Measurements from ENCODE around the gene PRDM13.

Gene PRDM13

DNA sequence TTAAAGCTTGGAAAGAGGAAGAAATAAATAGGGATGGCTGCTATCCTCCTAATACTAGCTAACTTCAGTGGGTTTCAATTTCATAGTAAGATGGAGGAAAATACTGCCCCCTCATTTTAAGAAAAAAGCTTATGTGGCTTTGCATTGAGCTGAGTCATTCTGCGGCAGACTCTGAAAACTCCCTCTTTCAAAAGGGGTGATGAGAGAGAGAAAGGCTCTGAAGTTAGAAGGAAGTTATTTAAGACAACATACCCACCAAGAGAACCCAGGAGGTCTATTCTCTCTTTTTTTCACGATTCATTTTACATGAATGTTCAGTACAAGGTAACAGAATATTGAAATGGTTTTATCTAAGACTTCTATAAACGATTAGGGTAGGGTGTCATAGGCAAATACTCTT is 4.5 kb downstream of the PRDM13 start:
- H3K36me3 ChIP-seq (ENCODE audit: low read depth) = no peaks in the 10 kb centered on the region
- no peaks in the 10 kb centered on the region for H3K9me3 ChIP-seq (ENCODE audit: severe bottlenecking)
- TF ChIP-seq, protein P1, sequence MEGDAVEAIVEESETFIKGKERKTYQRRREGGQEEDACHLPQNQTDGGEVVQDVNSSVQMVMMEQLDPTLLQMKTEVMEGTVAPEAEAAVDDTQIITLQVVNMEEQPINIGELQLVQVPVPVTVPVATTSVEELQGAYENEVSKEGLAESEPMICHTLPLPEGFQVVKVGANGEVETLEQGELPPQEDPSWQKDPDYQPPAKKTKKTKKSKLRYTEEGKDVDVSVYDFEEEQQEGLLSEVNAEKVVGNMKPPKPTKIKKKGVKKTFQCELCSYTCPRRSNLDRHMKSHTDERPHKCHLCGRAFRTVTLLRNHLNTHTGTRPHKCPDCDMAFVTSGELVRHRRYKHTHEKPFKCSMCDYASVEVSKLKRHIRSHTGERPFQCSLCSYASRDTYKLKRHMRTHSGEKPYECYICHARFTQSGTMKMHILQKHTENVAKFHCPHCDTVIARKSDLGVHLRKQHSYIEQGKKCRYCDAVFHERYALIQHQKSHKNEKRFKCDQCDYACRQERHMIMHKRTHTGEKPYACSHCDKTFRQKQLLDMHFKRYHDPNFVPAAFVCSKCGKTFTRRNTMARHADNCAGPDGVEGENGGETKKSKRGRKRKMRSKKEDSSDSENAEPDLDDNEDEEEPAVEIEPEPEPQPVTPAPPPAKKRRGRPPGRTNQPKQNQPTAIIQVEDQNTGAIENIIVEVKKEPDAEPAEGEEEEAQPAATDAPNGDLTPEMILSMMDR (IDR thresholded peaks at IDR 0.05; ENCODE audit: poor library complexity, severe bottlenecking) = no peak
- H3K4me1 ChIP-seq (ENCODE audit: insufficient read depth, poor library complexity, severe bottlenecking) = no peaks in the 10 kb centered on the region
- peaks cover 100% of the 10 kb centered on the region for H3K27me3 ChIP-seq (ENCODE audit: insufficient read depth, poor library complexity, severe bottlenecking)
- no peak overlapping the region for H3K27ac ChIP-seq (ENCODE audit: poor library complexity, severe bottlenecking)
- H3K4me3 ChIP-seq (ENCODE audit: severe bottlenecking) = no peak overlapping the region
- ATAC-seq (ENCODE audit: low read depth) (no peak), DNase-seq (ENCODE audit: low spot score) (no peak)

DNA sequence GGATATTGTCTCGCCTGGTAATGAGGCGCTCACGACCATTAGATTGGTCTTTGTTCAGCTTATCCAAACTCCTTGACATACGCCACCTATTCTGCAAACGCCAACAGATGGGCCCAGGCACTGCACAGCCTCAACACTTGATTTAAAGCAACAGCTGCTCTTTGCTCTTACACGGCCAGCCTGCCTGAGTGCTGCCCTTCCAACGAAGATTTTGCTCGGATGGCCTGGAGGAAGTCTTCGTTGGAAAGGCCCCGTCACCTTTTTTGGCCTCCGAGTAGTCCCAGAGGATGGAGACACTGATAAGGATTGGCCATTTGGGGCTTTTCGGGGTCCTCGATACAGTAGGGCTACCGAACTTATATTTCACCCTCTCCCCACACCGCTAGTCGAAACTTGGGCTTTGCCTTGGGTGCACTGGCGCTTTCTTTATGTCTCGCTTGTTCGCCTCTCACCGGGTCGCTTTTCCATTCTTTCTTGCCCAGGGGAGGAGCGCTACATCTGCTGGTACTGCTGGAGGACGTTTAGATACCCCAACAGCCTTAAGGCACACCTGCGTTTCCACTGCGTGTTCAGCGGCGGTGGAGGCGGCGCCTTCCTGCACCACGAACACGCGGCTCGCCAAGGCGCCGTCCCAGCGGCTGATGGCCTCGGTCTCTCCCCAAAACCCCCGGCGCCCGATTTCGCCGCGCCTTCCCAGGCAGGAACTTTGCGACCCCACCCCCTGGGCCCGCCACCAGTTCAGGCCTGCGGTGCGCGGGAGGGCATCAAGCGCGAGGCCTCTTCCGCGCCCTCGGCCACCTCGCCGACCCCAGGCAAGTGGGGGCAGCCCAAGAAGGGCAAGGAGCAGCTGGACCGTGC is 6.1 kb downstream of the PRDM13 start:
- DNase-seq (ENCODE audit: low spot score) (no peak), ATAC-seq (ENCODE audit: low read depth) (no peak)
- Histone ChIP-seq H3K36me3 (ENCODE audit: low read depth) (no peaks in the 10 kb centered on the region), H3K9me3 (ENCODE audit: severe bottlenecking) (no peaks in the 10 kb centered on the region), H3K27ac (ENCODE audit: poor library complexity, severe bottlenecking) (no peak overlapping the region), H3K4me1 (ENCODE audit: insufficient read depth, poor library complexity, severe bottlenecking) (no peaks in the 10 kb centered on the region), H3K4me3 (ENCODE audit: severe bottlenecking) (peak overlapping the region; percentile 21), H3K27me3 (ENCODE audit: insufficient read depth, poor library complexity, severe bottlenecking) (peaks cover 100% of the 10 kb centered on the region)
- TF ChIP-seq, protein P1 (IDR thresholded peaks at IDR 0.05; ENCODE audit: poor library complexity, severe bottlenecking) = no peak

DNA sequence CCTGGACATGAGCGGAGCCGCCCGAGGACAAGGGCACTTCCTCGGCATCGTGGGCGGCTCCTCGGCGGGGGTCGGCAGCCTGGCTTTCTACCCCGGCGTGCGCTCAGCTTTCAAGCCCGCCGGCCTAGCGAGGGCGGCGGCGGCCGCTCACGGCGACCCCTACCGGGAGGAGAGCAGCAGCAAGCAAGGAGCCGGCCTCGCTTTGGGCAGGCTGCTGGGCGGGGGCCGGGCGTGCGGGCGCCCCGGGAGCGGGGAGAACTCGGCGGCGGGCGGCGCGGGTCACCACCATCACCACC is 6.7 kb downstream of the PRDM13 start:
- Histone ChIP-seq H3K4me3 (ENCODE audit: severe bottlenecking) (peak overlapping the region; percentile 21), H3K36me3 (ENCODE audit: low read depth) (no peaks in the 10 kb centered on the region), H3K27ac (ENCODE audit: poor library complexity, severe bottlenecking) (no peak overlapping the region), H3K27me3 (ENCODE audit: insufficient read depth, poor library complexity, severe bottlenecking) (peaks cover 100% of the 10 kb centered on the region), H3K4me1 (ENCODE audit: insufficient read depth, poor library complexity, severe bottlenecking) (no peaks in the 10 kb centered on the region), H3K9me3 (ENCODE audit: severe bottlenecking) (no peaks in the 10 kb centered on the region)
- TF ChIP-seq, protein P1 (IDR thresholded peaks at IDR 0.05; ENCODE audit: poor library complexity, severe bottlenecking) = peak; percentile 54
- no peak for DNase-seq (ENCODE audit: low spot score)
- peak; percentile 51 for ATAC-seq (ENCODE audit: low read depth)

DNA sequence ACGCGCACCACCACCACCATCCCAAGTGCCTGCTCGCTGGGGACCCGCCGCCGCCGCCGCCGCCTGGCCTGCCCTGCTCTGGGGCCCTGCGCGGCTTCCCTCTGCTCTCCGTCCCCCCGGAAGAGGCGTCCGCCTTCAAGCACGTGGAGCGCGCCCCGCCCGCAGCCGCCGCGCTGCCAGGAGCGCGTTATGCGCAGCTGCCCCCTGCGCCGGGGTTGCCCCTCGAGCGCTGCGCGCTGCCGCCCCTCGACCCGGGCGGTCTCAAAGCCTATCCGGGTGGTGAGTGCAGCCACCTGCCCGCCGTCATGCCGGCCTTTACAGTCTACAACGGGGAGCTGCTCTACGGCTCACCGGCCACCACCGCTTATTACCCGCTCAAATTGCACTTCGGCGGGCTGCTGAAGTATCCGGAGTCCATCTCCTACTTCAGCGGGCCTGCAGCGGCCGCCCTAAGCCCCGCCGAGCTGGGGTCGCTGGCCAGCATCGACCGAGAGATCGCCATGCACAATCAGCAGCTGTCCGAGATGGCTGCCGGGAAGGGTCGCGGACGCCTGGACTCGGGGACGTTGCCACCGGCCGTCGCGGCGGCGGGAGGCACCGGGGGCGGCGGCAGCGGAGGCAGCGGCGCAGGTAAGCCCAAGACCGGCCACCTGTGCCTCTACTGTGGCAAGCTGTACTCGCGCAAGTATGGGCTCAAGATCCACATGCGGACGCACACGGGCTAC is 7.2 kb downstream of the PRDM13 start:
- Histone ChIP-seq H3K27me3 (ENCODE audit: insufficient read depth, poor library complexity, severe bottlenecking) (peaks cover 100% of the 10 kb centered on the region), H3K27ac (ENCODE audit: poor library complexity, severe bottlenecking) (no peak overlapping the region), H3K4me3 (ENCODE audit: severe bottlenecking) (peak overlapping the region; percentile 21), H3K36me3 (ENCODE audit: low read depth) (no peaks in the 10 kb centered on the region), H3K9me3 (ENCODE audit: severe bottlenecking) (no peaks in the 10 kb centered on the region), H3K4me1 (ENCODE audit: insufficient read depth, poor library complexity, severe bottlenecking) (no peaks in the 10 kb centered on the region)
- DNase-seq (ENCODE audit: low spot score) (no peak), ATAC-seq (ENCODE audit: low read depth) (peak; percentile 56)
- TF ChIP-seq, protein P1 (IDR thresholded peaks at IDR 0.05; ENCODE audit: poor library complexity, severe bottlenecking) = peak; percentile 31
